GM18861 (cell line): Measurements from ENCODE around the gene RIPK4.
"Not testable (repeated sequence)": the region's sequence is repeated elsewhere in the genome, so short reads cannot be mapped to it uniquely, and the experiment has no call there.

ENCODE experiments used
- ATAC-seq: cut with Tn5 transposase; IDR thresholded peaks from one replicate; pipeline ENCODE4 v1.9.1; 2021; ENCODE audit not compliant: unreplicated experiment

Gene RIPK4

DNA sequence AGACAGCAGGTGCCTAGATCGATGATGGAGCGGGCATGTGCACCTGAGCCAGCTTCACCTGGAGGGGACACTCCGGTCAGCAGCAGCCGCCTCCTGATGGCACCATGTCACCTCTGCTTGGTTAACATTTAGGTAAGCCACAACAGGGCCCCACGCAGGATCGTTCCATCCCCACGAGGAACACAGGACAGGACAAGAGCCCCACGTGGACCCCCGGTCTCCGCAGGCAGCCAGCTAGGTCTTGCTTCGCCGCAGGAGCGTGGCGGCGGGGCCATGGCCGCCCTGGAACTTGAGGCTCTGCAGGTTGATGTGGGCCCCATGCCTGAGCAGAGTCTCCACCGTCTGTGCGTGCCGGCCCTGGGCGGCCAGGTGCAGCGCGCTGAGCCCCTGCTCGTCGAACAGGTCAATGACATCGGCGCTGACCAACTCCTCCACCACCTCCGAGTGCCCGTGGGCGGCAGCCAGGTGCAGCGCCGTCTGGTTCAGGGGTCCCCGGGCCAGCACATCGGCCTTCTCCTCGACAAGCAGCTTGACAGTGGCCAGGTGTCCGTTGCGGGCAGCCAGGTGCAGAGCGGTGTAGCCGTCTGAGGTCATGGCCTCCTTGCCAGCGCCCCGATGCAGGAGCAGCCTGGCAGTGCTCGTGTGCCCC is 26.1 kb downstream of the RIPK4 start:
- ATAC-seq, result no peak

DNA sequence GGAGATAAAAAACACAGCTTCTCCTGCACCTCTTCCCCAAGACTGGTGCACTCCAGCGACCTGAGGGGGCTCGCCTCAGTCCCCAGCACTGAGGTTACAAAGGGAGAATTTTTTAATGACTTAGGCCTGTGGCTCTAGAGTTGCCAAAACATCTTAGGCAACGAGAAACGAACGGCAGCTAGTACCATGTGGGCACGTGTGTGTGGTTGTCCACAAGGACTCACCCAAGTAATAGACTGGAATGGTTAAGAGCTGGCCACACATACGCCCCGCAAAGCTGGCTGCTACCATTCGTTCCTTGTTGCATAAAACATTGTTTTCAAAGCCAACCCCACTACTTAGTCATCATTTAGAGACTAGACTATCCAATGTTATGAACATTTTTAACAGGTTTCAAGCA is 26.9 kb downstream of the RIPK4 start:
- no peak for ATAC-seq

- ATAC-seq, result no peak
These were observed 27.8 kb downstream of the RIPK4 start for GRCh38 chr21:41739011-41739410.

DNA sequence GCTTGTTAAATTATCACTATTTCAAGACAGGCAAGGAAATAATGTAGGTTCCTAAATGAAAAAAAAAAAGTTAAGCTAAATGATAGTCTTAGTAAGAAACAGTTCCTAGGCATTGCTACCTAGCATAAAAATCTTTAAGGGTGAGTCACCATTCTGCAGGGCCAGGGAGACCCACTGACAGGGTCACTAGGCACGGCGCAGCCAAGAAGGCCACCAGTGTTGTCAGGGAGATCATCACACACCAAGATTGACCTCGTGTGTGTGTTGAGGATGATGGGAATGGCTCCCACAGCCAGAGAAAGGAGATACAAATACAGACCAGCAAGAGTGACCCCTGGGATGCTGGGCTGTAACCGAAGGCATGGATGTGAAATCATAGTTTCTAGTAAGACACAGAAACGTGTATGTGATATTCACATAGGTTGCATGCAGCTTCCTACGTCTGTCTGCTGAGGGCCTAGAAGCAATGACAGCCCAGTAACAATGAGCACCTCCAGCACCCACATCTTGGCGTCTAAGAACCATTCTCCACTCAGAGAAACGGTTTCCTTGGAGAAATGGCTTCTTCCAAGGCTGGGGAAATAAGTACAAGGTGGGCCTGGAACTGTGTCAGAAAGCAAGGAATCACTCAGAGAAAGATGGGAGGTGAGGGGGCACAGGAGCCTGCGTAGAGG is 29.1 kb downstream of the RIPK4 start:
- no peak for ATAC-seq

DNA sequence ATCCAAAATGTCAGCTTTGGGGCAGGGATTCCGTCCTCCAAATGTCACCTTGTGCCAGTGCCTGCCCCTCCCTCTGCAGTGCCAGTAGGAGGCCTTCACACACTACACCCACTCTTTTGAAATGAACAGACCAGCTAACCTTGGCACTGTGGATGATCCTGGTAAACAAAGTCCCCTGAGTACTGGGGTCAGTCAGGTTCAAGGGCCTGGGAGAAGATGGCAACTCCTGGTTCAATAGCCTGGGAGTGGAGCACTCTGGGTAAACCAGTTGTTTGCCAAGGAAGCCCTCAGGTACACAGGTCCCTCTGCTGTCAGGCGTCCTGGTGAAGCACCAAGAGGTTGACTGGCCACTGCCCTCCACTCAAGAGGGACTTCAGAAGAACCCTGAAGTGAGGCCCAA is 30.4 kb downstream of the RIPK4 start:
- no peak for ATAC-seq

- no peak for ATAC-seq
These were observed 32.7 kb downstream of the RIPK4 start for GRCh38 chr21:41733951-41734689.

DNA sequence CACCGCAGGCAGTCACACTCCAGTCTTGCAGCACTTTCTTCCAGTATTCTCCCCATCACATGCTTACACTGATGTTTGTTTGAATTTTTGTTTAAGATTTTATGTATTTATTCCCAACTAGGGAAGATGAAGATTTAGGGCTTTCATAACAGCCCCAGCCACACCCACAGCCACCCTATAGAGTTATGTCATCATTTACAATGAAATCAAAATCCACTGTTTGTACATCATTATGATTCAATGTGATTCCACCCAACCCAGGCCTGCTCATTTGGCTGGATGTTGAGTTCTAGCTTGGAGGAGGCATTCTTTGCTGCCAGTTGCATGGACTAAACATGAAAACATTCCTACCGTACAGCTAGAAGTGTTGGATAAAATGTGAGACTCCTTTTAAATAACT is 35.8 kb downstream of the RIPK4 start:
- no peak for ATAC-seq

GRCh38 chr21:41730367-41730765 is 36.5 kb downstream of the RIPK4 start:
- ATAC-seq, result no peak

DNA sequence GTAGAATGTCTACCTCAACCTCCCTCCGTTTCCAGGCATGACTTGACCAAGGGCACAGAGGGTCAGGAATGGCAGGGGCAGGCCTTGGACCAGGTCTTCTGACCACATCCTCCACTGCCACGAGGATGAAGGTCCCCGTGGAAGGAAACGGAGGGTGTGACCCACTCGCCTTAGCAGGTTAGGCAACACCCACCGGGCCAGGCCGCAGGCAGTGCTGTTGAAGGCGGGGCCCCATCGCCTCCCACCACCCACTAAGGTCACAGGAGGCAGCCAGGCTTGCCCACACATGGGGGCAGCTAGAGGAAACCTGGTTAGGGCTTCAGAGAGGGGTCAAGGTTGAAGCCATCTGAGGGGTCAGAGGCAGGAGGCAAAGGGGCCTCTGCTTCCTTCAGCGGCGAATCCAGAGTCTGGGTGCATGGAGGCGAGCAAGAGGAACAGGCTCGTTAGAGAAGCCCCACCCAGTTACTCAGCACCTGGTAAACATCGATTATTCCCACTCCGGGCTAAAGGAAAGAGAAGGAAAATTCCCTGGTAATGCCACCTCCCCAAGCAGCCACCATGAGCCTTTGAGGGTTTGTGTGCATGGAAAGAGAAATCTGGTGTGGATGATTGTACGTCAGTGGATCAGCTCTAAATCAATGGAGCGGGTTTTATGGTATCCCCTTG is 37.0 kb downstream of the RIPK4 start:
- no peak for ATAC-seq

DNA sequence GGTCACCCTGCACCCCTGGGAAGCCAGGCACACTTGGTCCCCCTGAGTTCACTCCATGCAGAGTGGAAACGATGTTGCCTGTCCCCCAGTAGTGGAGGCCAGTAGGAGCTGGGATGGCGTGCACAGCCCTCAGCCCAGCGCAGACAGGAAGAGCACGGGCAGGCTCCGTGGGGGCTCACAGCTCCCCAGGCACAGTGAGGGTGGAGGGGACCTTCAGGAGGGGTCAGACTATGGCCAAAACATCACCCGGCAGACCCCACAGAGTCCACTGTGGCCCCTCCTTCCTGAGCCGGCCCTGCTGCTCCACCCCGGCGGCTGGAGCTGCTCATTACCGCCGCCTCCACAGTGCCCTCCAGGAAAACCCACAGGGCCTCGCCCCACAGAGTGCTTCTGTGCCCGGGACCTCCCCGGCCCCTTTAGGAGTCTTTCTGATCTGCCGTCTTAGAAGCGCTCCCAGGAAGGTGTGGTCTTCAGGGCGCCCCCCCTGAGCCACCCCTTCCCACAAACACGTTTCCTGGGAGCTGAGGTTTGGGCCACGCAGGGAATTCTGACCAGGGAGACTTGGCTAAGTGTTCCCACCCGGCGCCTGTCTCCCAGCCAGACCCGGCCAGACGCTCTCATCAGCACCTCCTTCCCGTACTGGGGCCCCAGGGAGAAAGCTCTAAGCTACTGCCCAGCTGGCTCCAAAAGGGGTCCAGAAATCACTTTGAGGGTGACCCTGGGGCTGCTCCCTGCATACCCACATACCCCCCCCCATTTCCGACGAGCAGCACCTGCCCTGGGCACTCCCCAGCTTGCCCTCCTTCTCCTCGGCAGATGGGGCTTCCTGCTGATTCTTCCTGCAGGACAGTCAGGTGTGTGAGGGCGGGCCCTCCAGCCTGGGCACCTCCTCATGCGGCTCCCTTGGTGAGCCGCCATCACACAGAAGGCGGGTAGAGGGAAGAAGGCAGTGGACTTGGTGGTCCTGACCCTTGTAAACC is 38.8 kb downstream of the RIPK4 start:
- no peak for ATAC-seq

- no peak for ATAC-seq
These were observed 39.7 kb downstream of the RIPK4 start for GRCh38 chr21:41726970-41727783.

GRCh38 chr21:41726630-41726969 is 40.3 kb downstream of the RIPK4 start:
- no peak for ATAC-seq

DNA sequence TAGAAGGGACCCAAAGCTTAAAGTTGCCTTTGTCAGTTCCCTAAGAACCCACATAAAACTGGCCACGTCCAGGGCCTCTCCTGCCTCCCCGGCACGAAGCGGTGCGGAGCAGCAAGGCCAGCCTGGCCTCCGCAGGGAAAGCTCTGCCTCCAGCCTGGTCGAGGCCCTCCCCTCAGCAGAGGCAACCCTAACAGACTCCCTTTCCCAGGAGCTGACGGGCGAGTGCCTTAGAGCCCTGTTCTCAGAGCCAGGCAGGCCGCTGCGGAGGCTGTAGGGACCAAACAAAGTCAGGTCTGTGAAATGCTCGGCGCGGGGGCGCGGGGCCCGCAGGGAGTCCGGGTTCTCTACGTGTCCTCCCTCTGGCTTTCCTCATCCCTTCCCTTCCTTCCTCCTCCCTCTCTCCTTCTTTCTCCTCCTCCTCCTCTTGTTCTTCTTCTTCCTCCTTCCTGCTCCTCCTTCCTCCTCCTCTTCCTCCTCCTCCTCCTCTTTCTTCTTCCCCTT is 40.7 kb downstream of the RIPK4 start:
- ATAC-seq, result no peak

DNA sequence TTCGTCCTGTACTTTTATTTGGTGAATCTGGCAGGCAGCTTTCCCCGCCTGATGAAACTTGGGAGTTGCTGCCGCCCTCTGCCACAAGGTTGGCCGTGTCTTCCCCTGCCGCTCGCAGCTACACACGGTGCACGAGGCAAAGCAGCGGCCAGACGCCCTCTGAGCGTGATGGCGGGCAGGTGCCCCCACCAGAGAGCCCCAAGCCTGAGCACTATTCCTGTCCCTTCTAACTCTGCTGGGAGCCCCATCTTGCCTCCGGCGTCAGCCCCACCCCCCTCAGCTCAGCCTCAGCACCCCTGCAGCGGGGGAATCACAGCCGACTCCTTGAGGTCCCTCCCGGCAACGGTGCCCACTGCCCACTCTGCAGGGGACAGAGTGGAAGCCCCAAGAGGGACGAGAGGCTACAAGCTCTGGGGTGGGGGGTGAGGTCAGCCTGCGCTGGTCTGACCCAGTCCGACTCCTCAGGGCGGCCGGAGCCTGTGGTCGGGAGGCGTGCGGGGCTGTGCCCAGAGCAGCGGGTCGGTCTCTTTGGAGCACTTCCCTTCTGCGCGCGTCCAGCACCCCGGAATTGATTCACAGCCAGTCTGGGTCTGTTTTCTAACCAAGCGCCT is 41.3 kb downstream of the RIPK4 start:
- ATAC-seq, result no peak

DNA sequence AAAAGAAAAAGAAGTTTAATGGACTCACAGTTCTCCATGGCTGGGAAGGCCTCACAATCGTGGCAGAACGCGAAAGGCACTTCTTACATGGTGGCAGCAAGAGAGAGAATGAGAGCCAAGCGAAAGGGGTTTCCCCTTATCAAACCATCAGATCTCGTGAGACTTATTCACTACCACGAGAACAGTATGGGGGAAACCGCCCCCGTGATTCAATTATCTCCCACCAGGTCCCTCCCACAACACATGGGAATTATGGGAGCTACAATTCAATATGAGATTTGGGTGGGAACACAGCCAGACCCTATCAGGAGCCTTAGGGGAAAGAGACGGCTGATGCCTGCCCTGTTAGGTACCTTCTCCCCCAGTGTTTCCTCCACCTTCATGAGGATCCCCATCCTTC is 43.0 kb downstream of the RIPK4 start:
- ATAC-seq, result not testable (repeated sequence)

DNA sequence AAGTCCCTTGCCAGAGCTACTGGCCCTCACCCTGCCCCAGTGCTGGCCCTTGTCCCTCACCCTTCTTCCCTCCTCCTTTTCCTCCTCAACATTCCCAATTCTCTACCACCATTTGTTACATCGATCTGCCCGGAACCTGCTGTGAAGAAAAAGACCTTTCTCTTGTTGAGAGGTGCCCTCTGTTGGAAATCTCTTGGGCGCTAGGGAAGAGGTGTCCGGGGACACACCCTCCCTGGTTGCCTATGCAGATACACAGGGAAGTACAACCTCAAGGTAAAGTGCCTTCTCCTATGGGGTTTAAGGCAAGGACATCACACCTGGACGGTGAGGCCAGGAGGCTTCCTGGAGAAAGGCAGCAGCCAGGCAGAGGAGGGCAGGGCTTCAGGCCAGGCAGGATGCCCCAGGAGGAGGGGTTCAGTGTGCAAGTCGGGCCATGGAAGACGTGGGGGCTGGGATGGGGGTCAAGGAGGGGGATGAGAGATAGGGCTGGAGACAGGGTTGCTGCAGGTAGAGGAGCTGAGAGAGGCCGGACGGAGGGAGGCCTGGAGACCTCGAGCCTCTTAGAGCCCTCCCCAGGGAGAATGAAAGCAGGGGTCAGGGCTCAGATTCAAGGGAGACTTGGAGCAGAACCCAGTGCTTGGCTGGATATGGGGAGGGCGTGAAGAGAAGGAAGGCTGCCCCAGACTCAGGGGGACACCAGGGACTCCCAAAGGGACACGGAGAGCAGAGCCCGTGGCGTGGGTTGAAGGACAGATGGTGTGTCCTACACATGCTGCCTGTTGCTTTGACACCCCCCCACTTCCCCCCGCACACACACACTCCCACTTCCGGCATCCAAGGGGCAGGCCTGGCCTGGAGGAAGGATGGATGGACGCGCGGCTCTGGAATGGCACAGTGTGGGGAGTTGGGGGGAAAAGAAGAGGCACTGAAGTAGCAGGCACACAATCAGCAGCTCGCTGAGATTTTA is 44.5 kb downstream of the RIPK4 start:
- ATAC-seq, result no peak

DNA sequence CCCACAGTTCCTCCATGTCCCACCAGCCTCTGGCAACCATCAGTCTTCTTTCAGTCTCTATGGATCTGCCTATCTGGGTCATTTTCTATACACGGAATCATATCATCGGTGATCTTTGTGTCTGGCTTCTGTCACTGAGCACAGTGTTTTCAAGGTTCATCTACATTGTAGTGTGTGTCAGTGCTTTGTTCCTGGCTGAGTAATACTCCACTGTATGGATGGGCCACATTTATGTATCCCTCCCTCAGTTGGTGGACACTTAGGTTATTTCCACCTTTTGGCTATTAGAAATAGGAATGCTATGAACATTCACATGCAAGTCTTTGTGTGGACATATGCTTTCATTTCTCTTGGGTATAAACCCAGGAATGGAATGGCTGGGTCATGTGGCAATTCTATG is 46.6 kb downstream of the RIPK4 start:
- ATAC-seq, result no peak

DNA sequence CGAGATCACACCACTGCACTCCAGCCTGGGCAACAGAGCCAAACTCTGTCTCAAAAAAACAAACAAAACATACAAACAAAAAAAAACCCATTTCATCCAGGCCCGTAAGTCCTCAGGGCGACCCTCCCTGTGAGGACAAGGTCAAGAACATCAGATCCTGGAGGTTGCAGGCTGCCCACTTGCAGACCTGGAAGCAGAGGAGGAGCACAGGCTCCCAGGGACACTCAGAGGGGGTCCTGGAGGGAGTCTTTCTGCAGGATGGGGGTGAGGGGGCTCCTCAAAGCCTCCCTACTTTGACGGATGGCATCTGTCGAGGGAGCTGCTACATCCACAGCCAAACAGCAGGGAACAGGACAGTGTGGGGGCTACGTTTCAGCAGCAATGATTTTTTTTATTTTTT is 47.2 kb downstream of the RIPK4 start:
- ATAC-seq, result no peak
